ENCODE results near the gene RTF1.
"Not testable (repeated sequence)": the region's sequence is repeated elsewhere in the genome, so short reads cannot be mapped to it uniquely, and the experiment has no call there.

The RTF1 gene

DNA sequence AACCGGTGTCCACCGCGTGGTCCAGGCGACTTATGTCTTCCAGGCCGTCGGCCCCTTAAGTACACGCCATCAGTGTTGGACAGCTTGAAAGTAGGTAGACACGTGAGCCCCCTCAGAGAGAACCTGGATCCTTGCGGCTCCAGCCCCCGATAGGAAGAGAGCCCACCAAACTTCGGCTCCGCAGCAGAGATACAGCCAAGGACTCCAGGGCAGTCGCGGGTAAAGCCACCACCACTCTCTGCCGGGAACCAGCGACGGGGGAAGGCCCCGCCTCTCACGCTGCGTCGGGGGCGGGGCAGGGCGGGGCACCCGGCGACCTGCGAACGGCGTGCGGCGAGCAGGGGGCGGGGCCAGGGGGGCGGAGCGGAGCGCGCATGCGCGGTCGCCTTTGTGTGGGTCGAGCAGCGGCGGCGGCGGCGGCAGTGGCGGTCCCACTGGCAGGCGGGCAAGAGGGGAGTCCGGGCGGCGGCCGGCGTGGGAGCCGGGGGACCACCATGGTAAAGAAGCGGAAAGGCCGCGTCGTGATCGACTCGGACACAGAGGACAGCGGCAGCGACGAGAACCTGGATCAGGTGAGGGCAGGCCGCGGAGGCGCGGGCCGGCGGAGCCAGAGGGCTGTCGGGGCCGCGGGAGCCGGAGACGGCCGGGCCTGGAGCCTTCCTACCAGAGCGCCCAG is at the start of gene RTF1:
Gene RTF1, plus strand, starts transcription at position 354 of the 676 bp plus-strand sequence. Its CDS starts 21 bp downstream, at position 375.
- DNase-seq = peak; percentile 96

GRCh38 chr15:41367418-41367817 is 49.5 kb upstream of the RTF1 start:
- DNase-seq = no peak

DNA sequence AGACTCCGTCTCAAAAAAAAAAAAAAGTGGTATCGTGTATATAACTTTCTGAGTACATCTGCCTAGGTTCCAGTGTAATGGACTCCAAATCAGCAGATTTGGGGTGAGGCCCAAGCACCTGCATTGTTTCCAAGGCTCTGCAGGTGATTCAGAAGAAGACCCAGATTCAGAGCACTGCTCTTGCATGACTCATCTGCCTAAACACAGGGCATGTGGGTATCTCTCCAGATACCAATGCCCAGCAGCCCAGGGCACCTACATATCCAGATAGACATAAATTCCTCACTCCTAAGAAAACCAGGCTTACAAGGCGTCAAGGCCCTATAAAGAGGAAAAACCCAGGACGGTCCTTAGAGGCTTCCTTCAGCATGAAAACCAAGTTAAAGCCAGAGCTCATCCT is 38.9 kb upstream of the RTF1 start:
- no peak for DNase-seq

DNA sequence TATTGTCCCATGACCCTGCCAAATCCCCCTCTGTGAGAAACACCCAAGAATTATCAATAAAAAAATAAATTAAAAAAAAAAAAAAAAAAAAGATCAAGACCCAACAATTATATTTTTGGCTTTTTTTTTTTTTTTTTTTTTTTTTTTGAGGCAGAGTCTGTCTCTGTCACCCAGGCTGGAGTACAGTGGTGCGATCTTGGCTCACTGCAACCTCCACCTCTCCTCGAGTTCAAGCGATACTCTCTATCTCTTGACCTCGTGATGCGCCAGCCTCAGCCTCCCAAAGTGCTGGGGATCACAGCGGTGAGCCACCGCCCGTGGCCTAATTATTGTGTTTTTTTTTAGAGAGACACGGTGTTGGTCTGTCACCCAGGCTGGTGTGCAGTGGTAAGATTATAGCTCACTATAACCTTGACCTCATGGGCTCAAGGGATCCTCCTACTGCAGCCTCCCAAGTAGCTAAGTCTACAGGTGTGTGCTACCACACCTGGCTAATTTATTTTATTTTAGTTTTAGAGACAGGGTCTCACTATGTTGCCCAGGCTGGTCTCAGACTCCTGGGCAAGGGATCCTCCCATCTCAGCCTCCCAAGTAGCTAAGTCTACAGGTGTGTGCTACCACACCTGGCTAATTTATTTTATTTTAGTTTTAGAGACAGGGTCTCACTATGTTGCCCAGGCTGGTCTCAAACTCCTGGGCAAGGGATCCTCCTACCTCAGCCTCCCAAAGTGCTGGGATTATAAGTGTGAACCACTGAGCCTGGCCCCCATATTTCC is 32.7 kb upstream of the RTF1 start:
- not testable (repeated sequence) for DNase-seq

GRCh38 chr15:41387646-41388045 is 29.2 kb upstream of the RTF1 start:
- no peak for DNase-seq

GRCh38 chr15:41392659-41393058 is 24.2 kb upstream of the RTF1 start:
- DNase-seq = no peak

DNA sequence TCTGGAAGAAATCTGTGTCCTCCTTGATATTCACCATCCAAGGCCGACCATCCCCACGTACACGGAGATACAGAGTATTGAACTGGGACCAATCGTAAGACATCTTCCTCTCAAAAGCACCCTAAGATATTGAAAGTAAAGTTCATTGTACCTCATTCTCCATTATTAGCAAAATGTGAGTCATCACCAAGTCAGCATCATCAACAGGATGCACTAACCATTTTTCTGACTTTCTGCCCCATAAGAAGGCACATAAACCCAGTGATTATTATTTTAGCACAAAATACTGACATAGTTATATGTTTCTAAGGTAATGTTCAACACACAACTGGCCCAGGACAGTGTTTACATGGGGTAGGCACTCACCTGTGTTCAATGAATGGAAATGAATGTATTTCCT is 22.0 kb upstream of the RTF1 start:
- DNase-seq = no peak

- no peak for DNase-seq
Measured at GRCh38 chr15:41396111-41396510, 20.8 kb upstream of the RTF1 start.

GRCh38 chr15:41401904-41402267 is 15.0 kb upstream of the RTF1 start:
- no peak for DNase-seq

DNA sequence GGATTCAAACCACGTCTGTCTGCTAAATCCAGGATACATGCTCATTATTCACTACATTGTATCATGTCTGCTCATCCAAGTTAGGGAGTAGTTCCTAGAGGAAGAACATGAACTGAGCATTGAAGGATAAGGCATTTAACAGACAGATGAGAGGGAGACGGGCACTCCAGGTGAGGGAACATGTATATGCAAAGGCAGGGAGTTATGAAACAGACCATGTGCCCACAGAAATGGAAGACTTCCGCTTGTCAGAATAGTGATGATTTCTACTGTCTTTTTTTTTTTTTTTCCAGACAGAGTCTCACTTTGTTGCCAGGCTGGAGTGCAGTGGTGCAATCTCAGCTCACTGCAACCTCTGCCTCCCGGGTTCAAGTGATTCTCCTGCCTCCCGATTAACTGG is 9.6 kb upstream of the RTF1 start:
- DNase-seq = no peak

GRCh38 chr15:41408234-41408641 is 8.7 kb upstream of the RTF1 start:
- DNase-seq = no peak

- no peak for DNase-seq
Measured at GRCh38 chr15:41411031-41411430, 5.9 kb upstream of the RTF1 start.

- DNase-seq = no peak
Measured at GRCh38 chr15:41411441-41411840, 5.5 kb upstream of the RTF1 start.

DNA sequence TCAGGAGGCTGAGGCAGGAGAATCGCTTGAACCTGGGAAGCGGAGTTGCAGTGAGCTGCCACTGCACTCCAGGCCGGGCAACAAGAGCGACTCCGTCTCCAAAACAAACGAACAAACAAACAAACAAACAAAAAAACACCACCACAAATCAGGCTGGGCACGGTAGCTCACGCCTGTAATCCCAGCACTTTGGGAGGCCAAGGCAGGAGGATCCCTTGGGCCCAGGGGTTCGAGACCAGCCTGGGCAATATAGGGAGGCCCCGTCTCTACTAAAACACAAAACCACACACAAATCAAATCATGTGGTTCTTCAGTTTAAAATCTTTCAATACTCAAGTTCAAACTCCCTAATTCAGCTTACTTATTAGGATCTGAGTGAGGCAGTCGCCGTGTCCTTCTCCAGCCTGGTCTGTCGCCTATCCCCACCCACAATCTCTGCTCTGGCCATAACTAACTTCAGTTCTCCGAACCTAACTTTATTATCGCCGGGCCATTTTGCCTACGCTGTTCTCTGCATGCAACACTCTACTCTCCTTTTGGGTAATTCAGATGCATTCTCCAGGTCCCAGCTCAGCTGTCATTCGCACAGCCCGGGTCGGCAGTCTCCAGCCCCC is 660 bp upstream of the RTF1 start:
- no peak for DNase-seq

DNA sequence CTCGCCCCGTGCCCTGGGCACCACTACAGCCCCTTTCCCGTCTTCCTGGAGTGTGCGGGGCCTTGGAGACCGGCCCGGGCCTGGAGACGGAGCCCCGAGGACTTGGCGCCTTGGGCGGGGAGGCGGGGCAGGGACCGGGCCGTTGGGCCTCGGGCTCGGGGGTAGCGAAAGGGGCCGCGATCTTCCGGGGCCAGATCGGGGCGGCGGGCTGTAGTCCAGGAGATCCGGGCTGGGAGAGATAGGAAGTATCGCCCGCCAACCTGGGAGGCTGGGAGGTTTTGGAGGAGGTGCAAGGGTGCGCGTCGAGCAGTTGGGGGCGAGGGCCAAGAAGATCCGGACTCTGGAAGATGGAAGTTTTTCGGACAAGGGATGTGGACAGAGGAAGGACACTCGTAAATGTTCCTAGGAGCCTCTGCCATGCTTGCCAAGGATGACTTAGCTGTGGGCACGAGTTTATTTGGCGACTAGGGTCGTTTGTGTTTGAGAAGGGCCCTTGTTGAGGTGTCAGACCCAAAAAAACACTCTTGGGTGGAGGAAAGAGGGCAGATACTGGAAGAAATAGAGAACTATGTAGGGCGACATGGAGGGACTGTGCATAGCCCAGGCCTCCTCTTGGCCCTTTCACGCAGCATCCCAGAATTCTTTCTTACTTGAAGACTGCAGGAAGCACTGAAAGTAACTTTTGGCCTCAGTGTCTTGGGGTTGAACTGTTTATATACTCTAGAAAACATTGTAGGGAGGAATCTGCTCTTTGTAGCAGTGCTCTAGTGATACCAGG is 712 bp downstream of the RTF1 start:
- DNase-seq = peak; percentile 26

GRCh38 chr15:41423979-41424659 is 7.2 kb downstream of the RTF1 start:
- peak; percentile 68 for DNase-seq

DNA sequence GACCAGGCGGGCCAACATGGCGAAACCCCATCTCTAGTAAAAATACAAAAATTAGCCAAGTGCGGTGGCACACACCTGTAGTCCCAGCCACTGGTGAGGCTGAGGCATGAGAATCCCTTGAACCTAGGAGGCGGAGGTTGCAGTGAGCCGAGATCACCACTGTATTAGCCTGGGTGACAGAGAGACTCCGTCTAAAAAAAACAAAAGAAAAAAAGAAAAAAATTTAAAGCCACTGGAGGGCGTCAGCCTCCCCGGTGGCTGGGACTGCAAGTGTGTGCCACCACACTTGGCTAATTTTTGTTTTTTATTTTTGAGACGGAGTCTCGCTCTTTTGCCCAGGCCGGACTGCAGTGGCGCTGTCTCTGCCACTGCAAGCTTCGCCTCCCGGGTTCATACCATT is 7.9 kb downstream of the RTF1 start:
- no peak for DNase-seq

GRCh38 chr15:41425907-41426306 is 9.0 kb downstream of the RTF1 start:
- not testable (repeated sequence) for DNase-seq

DNA sequence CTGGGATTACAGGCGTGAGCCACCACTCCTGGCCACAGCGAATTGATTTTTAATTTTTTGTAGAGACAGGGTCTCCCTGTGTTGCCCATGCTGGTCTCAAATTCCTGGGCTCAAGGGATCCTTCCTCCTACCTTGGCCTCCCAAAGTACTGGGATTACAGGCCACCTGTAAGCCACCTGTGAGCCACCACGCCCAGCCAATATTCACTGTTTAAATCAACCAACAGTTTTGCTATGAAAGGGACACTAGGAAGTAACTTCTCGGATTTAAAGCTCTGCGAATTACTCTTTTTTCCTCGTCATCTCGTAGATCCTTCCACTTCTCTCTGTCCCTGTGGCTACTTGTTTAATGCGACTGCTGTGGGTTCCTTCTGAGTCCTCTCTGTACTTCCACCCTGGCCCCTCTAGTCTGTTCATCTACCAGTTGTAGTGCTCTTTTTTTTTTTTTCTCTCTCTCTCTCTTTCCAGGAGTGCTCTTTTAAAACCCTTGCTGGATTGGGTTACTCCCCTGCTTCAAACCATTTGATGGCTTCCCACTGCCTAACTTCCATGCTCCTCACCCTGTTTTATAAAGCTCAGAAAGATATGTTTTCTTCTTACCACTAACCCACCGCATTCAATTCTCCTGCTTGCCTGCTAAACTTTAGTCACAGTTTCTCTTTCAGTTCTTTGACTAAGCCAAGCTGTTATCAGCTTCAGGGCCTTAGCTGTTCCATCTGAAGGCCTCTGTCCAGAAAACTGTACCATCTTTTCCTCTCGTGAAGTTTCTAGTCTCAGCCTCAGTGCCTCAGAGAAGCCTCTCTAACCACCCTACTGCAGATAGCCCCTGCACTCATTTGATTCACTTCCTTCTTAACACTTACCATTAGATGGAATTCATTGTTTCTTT is 12.4 kb downstream of the RTF1 start:
- peak; percentile 57 for DNase-seq

DNA sequence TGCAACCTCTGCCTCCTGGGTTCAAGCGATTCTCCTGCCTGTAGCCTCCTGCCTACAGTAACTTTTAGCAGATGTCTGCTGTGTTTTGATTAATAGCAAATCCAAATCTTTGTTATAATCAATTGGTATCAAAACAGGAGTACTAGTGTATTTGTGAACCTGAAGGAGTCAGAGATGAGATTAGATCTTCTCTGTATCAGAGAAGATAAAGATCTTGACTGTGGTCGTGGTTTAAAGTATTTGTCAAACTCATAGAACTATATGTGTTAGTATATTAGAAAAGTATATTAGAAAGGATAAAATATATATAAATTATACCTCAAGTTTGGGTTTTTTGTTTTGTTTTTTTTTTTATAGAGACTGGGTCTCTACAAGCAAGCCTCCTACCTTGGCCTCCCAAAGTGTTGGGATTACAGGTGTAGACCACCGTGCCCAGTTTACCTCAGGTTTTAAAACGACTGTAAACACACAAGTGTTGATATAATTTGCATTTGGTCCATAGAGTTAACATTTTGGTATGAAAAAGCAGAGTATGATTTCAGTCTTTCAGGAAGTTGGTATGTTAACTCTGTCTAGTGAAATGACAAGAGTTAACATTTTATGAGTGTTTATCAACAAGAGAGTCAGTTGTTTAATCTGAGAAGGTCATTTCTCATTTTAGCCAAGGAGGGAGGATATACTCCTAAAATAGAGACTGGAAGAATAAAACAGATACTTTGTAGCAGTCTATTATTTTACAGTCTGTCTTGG is 18.3 kb downstream of the RTF1 start:
- DNase-seq = peak; percentile 23

GRCh38 chr15:41437448-41437847 is 20.6 kb downstream of the RTF1 start:
- no peak for DNase-seq
